HepG2 (cell line): ENCODE data around the gene EFNA3. TPM values are rescaled to one million over a fixed set of nuclear protein-coding genes. Genes with fewer than 3 reads are reported as not detected.

Source experiments
- FIP1L1 ChIP-seq: fragments of 200-400 bp; formaldehyde crosslinking; IDR thresholded peaks from 2 replicates; pipeline ENCODE4 v1.6.1; 2018; ENCODE audit warnings: low read depth, mild to moderate bottlenecking, low read length, moderate library complexity, borderline replicate concordance; ENCODE audit not compliant: insufficient read depth
- GATAD2A ChIP-seq: IDR thresholded peaks from 2 replicates; pipeline ENCODE4 v1.6.1; 2016
- HMG20A ChIP-seq: IDR thresholded peaks from 2 replicates; pipeline ENCODE4 v1.6.1; 2016; ENCODE audit warnings: borderline replicate concordance
- MBD4 ChIP-seq: IDR thresholded peaks from 2 replicates; pipeline ENCODE4 v1.6.1; 2012; ENCODE audit warnings: low read length, inconsistent platforms, borderline replicate concordance
- PBX2 ChIP-seq: IDR thresholded peaks from 2 replicates; pipeline ENCODE4 v1.6.1; 2016; ENCODE audit warnings: control low read depth
- POGK ChIP-seq: sonication (generic); formaldehyde crosslinking; conservative IDR thresholded peaks from 2 replicates; pipeline ENCODE4 v1.8.0; 2022; ENCODE audit warnings: mild to moderate bottlenecking, moderate library complexity, missing genetic modification reagents
- REL ChIP-seq: sonication (generic); formaldehyde crosslinking; conservative IDR thresholded peaks from 2 replicates; pipeline ENCODE4 v1.8.0; 2022; ENCODE audit warnings: mild to moderate bottlenecking, missing genetic modification reagents, moderate library complexity
- SPEN ChIP-seq: sonication (generic); formaldehyde crosslinking; IDR thresholded peaks from 2 replicates; pipeline ENCODE4 v1.5.1; 2020; ENCODE audit warnings: low read depth, mild to moderate bottlenecking, missing genetic modification reagents
- YY1 ChIP-seq: IDR thresholded peaks from 2 replicates; pipeline ENCODE4 v1.6.1; 2011; ENCODE audit warnings: low read length, low read depth, moderate library complexity, mild to moderate bottlenecking; ENCODE audit not compliant: insufficient read depth, insufficient replicate concordance
- ZBTB7B ChIP-seq: sonication (generic); formaldehyde crosslinking; IDR thresholded peaks from 2 replicates; pipeline ENCODE4 v1.4.0; 2020; ENCODE audit warnings: missing genetic modification reagents
- ZNF142 ChIP-seq: sonication (generic); formaldehyde crosslinking; IDR thresholded peaks from 2 replicates; pipeline ENCODE4 v1.4.0; 2020; ENCODE audit warnings: missing genetic modification reagents
- ZNF17 ChIP-seq: sonication (generic); formaldehyde crosslinking; IDR thresholded peaks from 2 replicates; pipeline ENCODE4 v1.5.0; 2020; ENCODE audit warnings: mild to moderate bottlenecking, missing genetic modification reagents
- ZNF34 ChIP-seq: sonication (generic); formaldehyde crosslinking; IDR thresholded peaks from 2 replicates; pipeline ENCODE4 v1.4.0; 2020; ENCODE audit warnings: mild to moderate bottlenecking, missing genetic modification reagents, borderline replicate concordance
- ZNF431 ChIP-seq: sonication (generic); formaldehyde crosslinking; IDR thresholded peaks from 2 replicates; pipeline ENCODE4 v1.9.0; 2022; ENCODE audit warnings: missing genetic modification reagents, low read depth, mild to moderate bottlenecking, borderline replicate concordance
- ZNF501 ChIP-seq: sonication (generic); formaldehyde crosslinking; IDR thresholded peaks from 2 replicates; pipeline ENCODE4 v1.5.1; 2020; ENCODE audit warnings: mild to moderate bottlenecking, moderate library complexity, missing genetic modification reagents
- ZNF570 ChIP-seq: sonication (generic); formaldehyde crosslinking; IDR thresholded peaks from 2 replicates; pipeline ENCODE4 v1.4.0; 2020; ENCODE audit warnings: mild to moderate bottlenecking, missing genetic modification reagents, borderline replicate concordance
- ZNF597 ChIP-seq: sonication (generic); formaldehyde crosslinking; IDR thresholded peaks from 2 replicates; pipeline ENCODE4 v1.5.0; 2020; ENCODE audit warnings: missing genetic modification reagents
- ZNF709 ChIP-seq: sonication (generic); formaldehyde crosslinking; IDR thresholded peaks from 2 replicates; pipeline ENCODE4 v1.5.0; 2020; ENCODE audit warnings: mild to moderate bottlenecking, missing genetic modification reagents
- ZNF75D ChIP-seq: sonication (generic); formaldehyde crosslinking; IDR thresholded peaks from 2 replicates; pipeline ENCODE4 v1.8.1; 2023; ENCODE audit warnings: missing genetic modification reagents, mild to moderate bottlenecking, borderline replicate concordance
- ZNF777 ChIP-seq: sonication (generic); formaldehyde crosslinking; IDR thresholded peaks from 2 replicates; pipeline ENCODE4 v1.4.0; 2020; ENCODE audit warnings: missing genetic modification reagents
- polyA plus RNA-seq, 8 experiments: library from polyadenylated mRNA; depleted of rRNA in 3 of 8; stranded (reverse) in 7 of 8; unstranded in 1 of 8; fragments of >200 nt; fragmentation: Illumina TruSeq in 4 of 8; extraction: Trizol in 4 of 8; gene quantifications; 2 replicates each; pipeline versions ENCODE4 v1.2.1 to v1.2.3, GENCODE V29; 2011 to 2016; ENCODE audit warnings: low read depth in 4 of 8, missing spikeins in 1 of 8, mixed read lengths in 1 of 8; ENCODE audit not compliant: insufficient read depth in 1 of 8
- total RNA-seq, 5 experiments: library from RNA; depleted of rRNA; stranded (reverse); fragments of >200 nt; fragmentation: Illumina TruSeq; extraction: Trizol; gene quantifications; 2 replicates each; pipeline ENCODE4 v1.2.3, GENCODE V29; 2016; ENCODE audit warnings: low read depth in 1 of 5

Gene EFNA3
- total and polyA plus RNA-seq, 2 of the 13 experiments (the other 11 are each of a cell fraction or from before 2014, with no cell fraction given) = 1.0 to 5.7 TPM

- TF ChIP-seq ZNF501 (CRISPR knock-in tag) = peak; percentile 78
- no peak for TF ChIP-seq ZNF597 (CRISPR knock-in tag)
- TF ChIP-seq REL = peak; percentile 90
- TF ChIP-seq YY1 = peak; percentile 55
- peak; percentile 42 for TF ChIP-seq SPEN (CRISPR knock-in tag)
- TF ChIP-seq MBD4 = no peak
- TF ChIP-seq ZNF17 (CRISPR knock-in tag) = no peak
- no peak for TF ChIP-seq FIP1L1
- TF ChIP-seq ZNF75D = no peak
- TF ChIP-seq ZNF431 (CRISPR knock-in tag) = peak; percentile 43; the same call in 1 of the 2 replicates
- no peak for TF ChIP-seq ZNF570 (CRISPR knock-in tag)
- no peak; the same call in 1 of the 2 replicates for TF ChIP-seq HMG20A (CRISPR knock-in tag)
- no peak for TF ChIP-seq ZNF34 (CRISPR knock-in tag)
- no peak for TF ChIP-seq ZNF777 (CRISPR knock-in tag)
- TF ChIP-seq ZBTB7B = 0 out of 2 replicates have a peak, but pooled peaks have one; percentile 60
- no peak for TF ChIP-seq ZNF709 (CRISPR knock-in tag)
- peak; percentile 74 for TF ChIP-seq POGK (CRISPR knock-in tag)
- TF ChIP-seq ZNF142 (CRISPR knock-in tag) = peak; percentile 83; the same call in 1 of the 2 replicates
- peak; percentile 83 for TF ChIP-seq GATAD2A (CRISPR knock-in tag)
- TF ChIP-seq PBX2 (CRISPR knock-in tag) = peak; percentile 91
Measured at GRCh38 chr1:155084722-155085503, 6.3 kb downstream of the EFNA3 start (continued).
